BE2C (cell line): ENCODE data around the gene PRKG1.

Source experiments
- DNase-seq: peaks from one replicate; pipeline ENCODE4 v3.0.0-alpha.2; 2020
- H3K27me3 ChIP-seq: fragments of 250-450 bp; sonication (Bioruptor Pico); 2 replicates; pipeline ENCODE4 v1.5.1; 2020; ENCODE audit warnings: mild to moderate bottlenecking
- H3K36me3 ChIP-seq: fragments of 250-450 bp; sonication (Bioruptor Pico); 2 replicates; pipeline ENCODE4 v1.5.1; 2020; ENCODE audit warnings: mild to moderate bottlenecking
- H3K4me1 ChIP-seq: fragments of 250-450 bp; sonication (Bioruptor Pico); 2 replicates; pipeline ENCODE4 v1.5.1; 2020
- H3K4me3 ChIP-seq: 2 replicates; pipeline ENCODE4 v1.5.1; 2011; ENCODE audit warnings: low read depth, low read length
- H3K9me3 ChIP-seq: fragments of 250-450 bp; sonication (Bioruptor Pico); 2 replicates; pipeline ENCODE4 v1.5.1; 2020
- TF ChIP-seq, protein P1 (sequence below): IDR thresholded peaks from 2 replicates; pipeline ENCODE4 v1.5.1; 2012; ENCODE audit warnings: mild to moderate bottlenecking, low read depth, low read length

Gene PRKG1

DNA sequence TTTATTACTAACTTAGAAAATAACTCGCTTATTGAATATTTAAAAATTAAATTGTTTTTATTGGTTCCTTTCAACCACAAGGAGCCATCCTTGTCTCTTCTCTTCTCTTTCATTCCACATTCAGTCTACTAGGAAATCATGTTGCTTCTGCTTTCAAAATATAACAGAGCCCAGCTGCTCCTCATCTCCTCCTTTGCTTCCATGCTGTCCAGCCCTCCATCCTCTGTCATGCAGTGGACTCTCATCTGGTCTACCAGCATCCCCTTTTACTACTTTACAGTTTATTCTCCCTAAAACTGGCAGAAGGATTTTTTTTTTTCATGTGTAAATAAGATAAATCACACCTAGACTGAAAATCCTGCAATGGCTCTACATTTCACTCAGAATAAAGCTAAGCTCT is 823.3 kb downstream of the PRKG1 start:
- Histone ChIP-seq H3K4me3 (no peak overlapping the region), H3K27me3 (no peaks in the 10 kb centered on the region), H3K4me1 (no peaks in the 10 kb centered on the region), H3K36me3 (no peaks in the 10 kb centered on the region), H3K9me3 (no peaks in the 10 kb centered on the region)
- TF ChIP-seq, protein P1, sequence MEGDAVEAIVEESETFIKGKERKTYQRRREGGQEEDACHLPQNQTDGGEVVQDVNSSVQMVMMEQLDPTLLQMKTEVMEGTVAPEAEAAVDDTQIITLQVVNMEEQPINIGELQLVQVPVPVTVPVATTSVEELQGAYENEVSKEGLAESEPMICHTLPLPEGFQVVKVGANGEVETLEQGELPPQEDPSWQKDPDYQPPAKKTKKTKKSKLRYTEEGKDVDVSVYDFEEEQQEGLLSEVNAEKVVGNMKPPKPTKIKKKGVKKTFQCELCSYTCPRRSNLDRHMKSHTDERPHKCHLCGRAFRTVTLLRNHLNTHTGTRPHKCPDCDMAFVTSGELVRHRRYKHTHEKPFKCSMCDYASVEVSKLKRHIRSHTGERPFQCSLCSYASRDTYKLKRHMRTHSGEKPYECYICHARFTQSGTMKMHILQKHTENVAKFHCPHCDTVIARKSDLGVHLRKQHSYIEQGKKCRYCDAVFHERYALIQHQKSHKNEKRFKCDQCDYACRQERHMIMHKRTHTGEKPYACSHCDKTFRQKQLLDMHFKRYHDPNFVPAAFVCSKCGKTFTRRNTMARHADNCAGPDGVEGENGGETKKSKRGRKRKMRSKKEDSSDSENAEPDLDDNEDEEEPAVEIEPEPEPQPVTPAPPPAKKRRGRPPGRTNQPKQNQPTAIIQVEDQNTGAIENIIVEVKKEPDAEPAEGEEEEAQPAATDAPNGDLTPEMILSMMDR: no peak
- no peak for DNase-seq

DNA sequence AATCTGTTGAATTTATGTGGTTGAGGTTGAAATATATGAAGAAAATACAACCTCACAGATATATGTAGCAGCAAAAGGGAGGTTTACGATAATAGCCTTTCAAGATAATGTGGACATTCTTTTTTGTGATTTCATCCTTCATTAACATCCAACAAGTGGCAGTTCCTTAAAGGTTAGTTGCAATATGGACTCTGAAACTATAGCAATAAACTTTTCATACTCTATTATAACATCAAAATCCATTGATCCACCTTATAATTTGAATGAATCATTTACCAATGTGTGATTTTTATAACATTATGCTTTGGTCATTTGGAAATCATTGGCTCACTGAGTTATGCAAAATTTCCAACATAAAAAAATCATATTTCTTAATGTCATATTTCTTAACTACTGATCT is 825.9 kb downstream of the PRKG1 start:
- Histone ChIP-seq H3K4me1 (no peaks in the 10 kb centered on the region), H3K36me3 (no peaks in the 10 kb centered on the region)
- TF ChIP-seq, protein P1: no peak

DNA sequence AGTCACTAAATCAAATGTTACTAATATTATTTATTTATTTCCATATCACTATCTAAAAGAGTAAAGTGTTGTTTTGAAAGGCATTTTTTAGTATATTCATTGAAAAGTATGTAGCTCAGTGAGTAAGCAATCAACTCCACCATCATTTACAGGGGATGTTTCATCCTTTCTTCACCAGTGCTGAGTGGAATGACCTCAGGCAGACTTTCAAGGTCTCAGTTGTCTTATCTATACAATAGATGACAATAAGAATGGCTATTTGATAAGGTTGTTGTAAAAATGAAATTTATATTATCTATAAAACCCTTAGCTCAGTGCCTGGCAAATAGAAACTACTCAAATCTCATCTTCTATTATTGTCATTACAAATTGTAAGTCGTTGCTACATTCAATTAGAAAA is 829.4 kb downstream of the PRKG1 start:
- no peaks in the 10 kb centered on the region for H3K27me3 ChIP-seq

More for the DNA sequence above, 825.9 kb downstream of the PRKG1 start:
- Histone ChIP-seq H3K9me3 (no peaks in the 10 kb centered on the region), H3K4me3 (no peak overlapping the region), H3K27me3 (no peaks in the 10 kb centered on the region)
- no peak for DNase-seq

DNA sequence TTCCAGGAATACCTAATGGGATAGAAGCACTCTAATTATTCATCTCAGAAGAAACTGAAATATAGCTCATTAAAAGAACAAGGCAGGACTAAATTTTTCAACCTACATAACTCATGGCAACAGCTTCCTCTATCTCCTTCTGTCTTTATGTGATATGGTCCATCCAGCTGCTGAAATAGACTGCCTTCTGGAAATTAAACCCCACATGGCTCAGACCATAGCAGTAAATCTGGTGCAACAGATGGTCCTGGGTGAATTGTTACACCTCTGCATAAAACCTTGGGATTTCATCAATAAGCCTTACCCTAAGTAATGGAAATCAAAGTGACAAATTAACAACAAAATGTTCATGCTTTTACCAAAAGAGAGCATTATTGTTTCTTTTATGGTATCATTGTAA is 830.7 kb downstream of the PRKG1 start:
- Histone ChIP-seq H3K36me3 (no peaks in the 10 kb centered on the region), H3K4me3 (no peak overlapping the region), H3K9me3 (no peaks in the 10 kb centered on the region), H3K4me1 (no peaks in the 10 kb centered on the region), H3K27me3 (no peaks in the 10 kb centered on the region)
- TF ChIP-seq, protein P1: no peak
- no peak for DNase-seq

More for the DNA sequence above, 829.4 kb downstream of the PRKG1 start:
- no peak overlapping the region for H3K4me3 ChIP-seq
- DNase-seq: no peak
- no peaks in the 10 kb centered on the region for H3K4me1 ChIP-seq
- no peaks in the 10 kb centered on the region for H3K9me3 ChIP-seq
- no peaks in the 10 kb centered on the region for H3K36me3 ChIP-seq
- TF ChIP-seq, protein P1: no peak

DNA sequence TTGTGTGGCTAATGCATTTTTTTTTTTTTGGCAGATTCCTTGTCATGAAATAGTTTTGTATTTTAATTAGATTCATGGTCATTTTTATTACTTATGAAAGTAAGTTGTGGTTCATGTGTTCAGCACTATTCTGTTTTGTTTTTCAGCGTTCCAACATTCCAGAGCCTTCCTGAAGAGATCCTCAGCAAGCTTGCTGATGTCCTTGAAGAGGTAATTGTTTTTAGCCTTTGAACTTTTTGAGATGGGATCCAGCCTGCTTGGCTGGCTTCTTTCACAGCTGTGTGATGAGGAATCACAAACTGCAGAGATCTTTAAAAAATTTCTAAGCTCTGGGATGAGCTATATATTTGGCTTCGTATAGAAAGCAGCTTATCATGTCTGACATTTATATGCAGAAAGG is 833.1 kb downstream of the PRKG1 start:
- Histone ChIP-seq H3K4me3 (no peak overlapping the region), H3K9me3 (no peaks in the 10 kb centered on the region), H3K4me1 (no peaks in the 10 kb centered on the region), H3K36me3 (no peaks in the 10 kb centered on the region), H3K27me3 (no peaks in the 10 kb centered on the region)
- DNase-seq: no peak
- TF ChIP-seq, protein P1: no peak

DNA sequence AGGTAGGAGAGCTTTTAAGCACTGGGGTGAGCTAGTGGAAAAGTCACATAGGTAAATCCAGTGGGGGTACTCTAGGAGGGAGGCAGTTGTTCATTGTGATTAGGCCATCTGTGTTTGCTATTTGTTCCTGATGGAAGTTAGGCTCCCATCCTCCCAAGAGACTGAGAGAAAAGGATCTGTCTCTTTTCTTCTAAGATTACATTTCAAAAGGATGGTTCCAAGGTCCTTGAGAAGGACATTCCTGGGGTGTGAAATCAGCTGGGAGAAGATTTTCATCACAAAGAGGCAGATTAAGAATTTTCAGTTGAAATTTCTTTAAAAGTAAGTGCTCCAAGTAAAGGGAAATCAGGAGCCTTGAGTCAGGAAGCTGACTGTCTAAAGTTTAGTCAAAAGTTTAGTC is 835.9 kb downstream of the PRKG1 start:
- H3K27me3 ChIP-seq: no peaks in the 10 kb centered on the region
- TF ChIP-seq, protein P1: no peak
- H3K36me3 ChIP-seq: no peaks in the 10 kb centered on the region
- no peaks in the 10 kb centered on the region for H3K9me3 ChIP-seq
- no peaks in the 10 kb centered on the region for H3K4me1 ChIP-seq
- H3K4me3 ChIP-seq: no peak overlapping the region
- no peak for DNase-seq
